ENCODE results near the gene TGFBI. TPM values are rescaled to one million over a fixed set of nuclear protein-coding genes. Genes with fewer than 3 reads are reported as not detected.

TGFBI gene
- total RNA-seq, 1 experiment from 2014 or later: 142 TPM

DNA sequence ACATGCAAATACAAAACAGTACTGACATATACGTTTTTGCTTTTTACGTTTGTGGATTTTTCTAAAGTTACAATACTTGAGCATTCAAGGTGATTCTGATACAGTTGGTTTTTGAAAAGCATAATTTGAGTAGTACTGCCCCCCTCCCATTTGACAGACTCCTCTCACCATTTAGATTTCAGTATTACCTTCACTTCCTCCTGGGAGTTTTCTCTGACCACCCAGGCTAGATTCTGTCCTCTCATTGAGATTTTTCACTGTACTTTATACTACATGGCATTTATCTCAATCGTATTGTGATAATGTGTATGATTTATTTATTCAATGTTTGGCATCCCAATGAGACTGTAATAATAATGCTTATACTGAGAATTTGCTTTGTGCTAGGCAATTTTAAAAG, 71.1 kb downstream of the TGFBI start:
- ChIA-PET POLR2A (no interaction called here), CTCF (interaction anchor here (0.8 kb wide), 1 partner anchor 35 kb away, joined by 3 read pairs; no protein-coding TSS in a partner anchor)
- no peak overlapping the region for H3K4me3 ChIP-seq (ENCODE audit: low read depth, low read length)
- no peak overlapping the region for H3K4me3 Mint-ChIP-seq (ENCODE audit: unreplicated experiment)
- no peak for TF ChIP-seq CTCF (IDR thresholded peaks at IDR 0.05; ENCODE audit: insufficient read depth in 1 of 2, low read depth in 1 of 2, low read length in 1 of 2, severe bottlenecking in 1 of 2, unreplicated experiment in 1 of 2)
- intact Hi-C loops (cut with micrococcal nuclease; ENCODE audit: unreplicated experiment): loop anchor here (5.0 kb wide), 1 partner anchor 52 kb away; no protein-coding TSS in a partner anchor
- peak overlapping the region; percentile 61 for H3K27ac Mint-ChIP-seq (ENCODE audit: unreplicated experiment)
- H3K9me3 Mint-ChIP-seq (ENCODE audit: unreplicated experiment): no peaks in the 10 kb centered on the region
- H3K4me1 Mint-ChIP-seq (ENCODE audit: low read depth, unreplicated experiment): peaks cover 71% of the 10 kb centered on the region
- no peaks in the 10 kb centered on the region for H3K36me3 ChIP-seq (ENCODE audit: control insufficient read depth, insufficient read depth, low read length)
- H3K27me3 Mint-ChIP-seq (ENCODE audit: insufficient read depth, unreplicated experiment): no peaks in the 10 kb centered on the region
- no peaks in the 10 kb centered on the region for H3K36me3 Mint-ChIP-seq (ENCODE audit: insufficient read depth, unreplicated experiment)
- no peak for DNase-seq
- H3K4me1 ChIP-seq: peaks cover 96% of the 10 kb centered on the region
- no peaks in the 10 kb centered on the region for H3K27me3 ChIP-seq (replicated peaks; ENCODE audit: control insufficient read depth, insufficient read depth, low read length)
- no TSS peak for BruUV-seq (replicated peaks)
- no peaks in the 10 kb centered on the region for H3K9me3 ChIP-seq

DNA sequence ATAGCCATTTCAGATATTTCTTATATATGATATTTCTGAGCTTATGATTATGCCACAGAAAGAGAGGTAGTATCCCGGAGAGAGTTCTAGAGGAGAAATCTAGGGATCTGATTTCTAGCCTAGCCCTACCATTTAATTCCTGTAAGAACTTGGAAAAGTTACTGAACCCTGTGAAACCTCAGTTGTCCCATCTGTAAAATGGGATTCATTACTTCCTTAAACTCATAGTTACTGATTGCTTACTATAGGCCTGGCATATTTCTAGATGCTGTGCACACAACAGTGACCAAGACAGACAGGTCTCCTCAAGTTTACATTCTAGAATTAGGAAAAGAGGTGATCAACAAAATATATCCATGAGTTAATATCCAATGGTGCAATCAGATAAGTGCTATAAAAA, 73.1 kb downstream of the TGFBI start:
- Histone ChIP-seq H3K36me3 (ENCODE audit: control insufficient read depth, insufficient read depth, low read length) (no peaks in the 10 kb centered on the region), H3K27me3 (replicated peaks; ENCODE audit: control insufficient read depth, insufficient read depth, low read length) (no peaks in the 10 kb centered on the region), H3K4me1 (peaks cover 96% of the 10 kb centered on the region), H3K4me3 (ENCODE audit: low read depth, low read length) (no peak overlapping the region), H3K9me3 (no peaks in the 10 kb centered on the region)
- no peak overlapping the region for H3K4me3 Mint-ChIP-seq (ENCODE audit: unreplicated experiment)
- no peak for TF ChIP-seq CTCF (IDR thresholded peaks at IDR 0.05; ENCODE audit: insufficient read depth in 1 of 2, low read depth in 1 of 2, low read length in 1 of 2, severe bottlenecking in 1 of 2, unreplicated experiment in 1 of 2)
- ChIA-PET POLR2A (no interaction called here), CTCF (no interaction called here)
- peaks cover 57% of the 10 kb centered on the region for H3K4me1 Mint-ChIP-seq (ENCODE audit: low read depth, unreplicated experiment)
- H3K9me3 Mint-ChIP-seq (ENCODE audit: unreplicated experiment): no peaks in the 10 kb centered on the region
- no TSS peak for BruUV-seq (replicated peaks)
- peak overlapping the region; percentile 58 for H3K27ac Mint-ChIP-seq (ENCODE audit: unreplicated experiment)
- DNase-seq: no peak
- no peaks in the 10 kb centered on the region for H3K27me3 Mint-ChIP-seq (ENCODE audit: insufficient read depth, unreplicated experiment)
- H3K36me3 Mint-ChIP-seq (ENCODE audit: insufficient read depth, unreplicated experiment): no peaks in the 10 kb centered on the region
- intact Hi-C loops (cut with micrococcal nuclease; ENCODE audit: unreplicated experiment): loop anchor here (5.0 kb wide), 1 partner anchor 50 kb away; no protein-coding TSS in a partner anchor

GRCh38 chr5:136103118-136103517, 74.3 kb downstream of the TGFBI start:
- BruUV-seq (replicated peaks): no TSS peak
- no peaks in the 10 kb centered on the region for H3K9me3 ChIP-seq
- CTCF ChIA-PET: no interaction called here

More at GRCh38 chr5:136103118-136103517, 74.3 kb downstream of the TGFBI start:
- no peak overlapping the region for H3K4me3 ChIP-seq (ENCODE audit: low read depth, low read length)
- H3K27me3 ChIP-seq (replicated peaks; ENCODE audit: control insufficient read depth, insufficient read depth, low read length): no peaks in the 10 kb centered on the region
- intact Hi-C loops (cut with micrococcal nuclease; ENCODE audit: unreplicated experiment): loop anchor here (5.0 kb wide), 1 partner anchor 49 kb away; no protein-coding TSS in a partner anchor
- TF ChIP-seq CTCF (IDR thresholded peaks at IDR 0.05; ENCODE audit: insufficient read depth in 1 of 2, low read depth in 1 of 2, low read length in 1 of 2, severe bottlenecking in 1 of 2, unreplicated experiment in 1 of 2): no peak
- H3K36me3 Mint-ChIP-seq (ENCODE audit: insufficient read depth, unreplicated experiment): no peaks in the 10 kb centered on the region
- no peaks in the 10 kb centered on the region for H3K9me3 Mint-ChIP-seq (ENCODE audit: unreplicated experiment)
- peaks cover 96% of the 10 kb centered on the region for H3K4me1 ChIP-seq
- peaks cover 54% of the 10 kb centered on the region for H3K4me1 Mint-ChIP-seq (ENCODE audit: low read depth, unreplicated experiment)
- no peak for DNase-seq
- H3K36me3 ChIP-seq (ENCODE audit: control insufficient read depth, insufficient read depth, low read length): no peaks in the 10 kb centered on the region
- no peaks in the 10 kb centered on the region for H3K27me3 Mint-ChIP-seq (ENCODE audit: insufficient read depth, unreplicated experiment)
- no peak overlapping the region for H3K4me3 Mint-ChIP-seq (ENCODE audit: unreplicated experiment)
- peak overlapping the region; percentile 87 for H3K27ac Mint-ChIP-seq (ENCODE audit: unreplicated experiment)
- POLR2A ChIA-PET: interaction anchor here (2.6 kb wide), 1 partner anchor 30 kb away, joined by 12 read pairs; the partner anchor contains the start of gene SMAD5
